OCI-M2 (cell line): ENCODE measurements around the gene XIRP1.
"Not testable (repeated sequence)": the region's sequence is repeated elsewhere in the genome, so short reads cannot be mapped to it uniquely, and the experiment has no call there.

Experiments
- DNase-seq: peaks from one replicate; lab custom pipeline; 2025; ENCODE audit not compliant: unreplicated experiment; lab: John Stamatoyannopoulos, UW

Gene XIRP1

GRCh38 chr3:39185959-39186691, 6.3 kb downstream of the XIRP1 start:
- no peak for DNase-seq

DNA sequence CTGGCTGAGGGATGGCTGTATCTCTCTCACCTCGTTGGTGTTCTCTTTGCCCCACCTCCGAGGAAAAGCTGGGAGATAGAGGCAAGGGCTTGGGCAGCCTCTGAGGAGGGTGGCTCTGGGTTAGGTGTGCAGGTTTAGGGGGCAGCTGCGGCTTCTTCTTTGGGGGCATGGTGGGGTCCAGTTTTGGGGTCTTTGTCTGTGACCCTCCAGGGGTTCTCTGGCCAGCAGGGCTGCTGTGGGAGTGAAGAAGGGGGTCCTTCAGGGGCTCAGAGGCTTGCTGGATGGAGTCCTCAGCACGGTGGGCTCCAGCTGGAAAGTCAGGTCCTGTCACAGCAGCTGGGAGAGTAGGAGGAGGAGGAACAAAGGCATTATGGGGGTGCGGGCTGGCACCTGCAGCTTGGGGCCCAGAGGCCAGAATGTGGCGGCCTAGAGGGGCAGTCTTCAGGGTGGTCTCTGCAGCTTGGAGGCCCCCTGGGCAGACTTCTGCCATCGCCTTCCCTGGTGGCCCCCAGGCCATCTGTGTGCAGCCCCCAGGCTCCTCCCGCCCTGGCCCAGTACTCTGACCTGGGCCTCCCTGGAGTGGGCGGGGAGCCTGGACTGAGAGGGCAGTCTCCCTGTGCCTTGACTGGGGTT, 7.0 kb downstream of the XIRP1 start:
- DNase-seq = no peak

DNA sequence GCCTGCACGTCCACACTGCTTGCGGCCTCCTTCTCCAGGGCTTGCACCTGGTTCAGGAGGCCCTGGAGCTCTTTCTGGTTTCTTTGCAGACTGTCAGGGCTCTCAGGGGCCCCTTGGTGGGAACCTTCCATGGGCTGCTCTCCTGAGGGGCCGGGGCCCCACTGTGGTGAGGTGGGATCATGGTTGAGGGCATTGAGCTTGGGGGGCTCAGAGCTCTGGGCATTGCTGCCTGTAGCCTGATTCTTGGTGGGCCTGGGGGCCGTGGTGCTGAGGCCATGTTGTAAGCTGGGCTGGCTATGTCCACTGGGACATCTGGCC, 7.5 kb downstream of the XIRP1 start:
- no peak for DNase-seq

DNA sequence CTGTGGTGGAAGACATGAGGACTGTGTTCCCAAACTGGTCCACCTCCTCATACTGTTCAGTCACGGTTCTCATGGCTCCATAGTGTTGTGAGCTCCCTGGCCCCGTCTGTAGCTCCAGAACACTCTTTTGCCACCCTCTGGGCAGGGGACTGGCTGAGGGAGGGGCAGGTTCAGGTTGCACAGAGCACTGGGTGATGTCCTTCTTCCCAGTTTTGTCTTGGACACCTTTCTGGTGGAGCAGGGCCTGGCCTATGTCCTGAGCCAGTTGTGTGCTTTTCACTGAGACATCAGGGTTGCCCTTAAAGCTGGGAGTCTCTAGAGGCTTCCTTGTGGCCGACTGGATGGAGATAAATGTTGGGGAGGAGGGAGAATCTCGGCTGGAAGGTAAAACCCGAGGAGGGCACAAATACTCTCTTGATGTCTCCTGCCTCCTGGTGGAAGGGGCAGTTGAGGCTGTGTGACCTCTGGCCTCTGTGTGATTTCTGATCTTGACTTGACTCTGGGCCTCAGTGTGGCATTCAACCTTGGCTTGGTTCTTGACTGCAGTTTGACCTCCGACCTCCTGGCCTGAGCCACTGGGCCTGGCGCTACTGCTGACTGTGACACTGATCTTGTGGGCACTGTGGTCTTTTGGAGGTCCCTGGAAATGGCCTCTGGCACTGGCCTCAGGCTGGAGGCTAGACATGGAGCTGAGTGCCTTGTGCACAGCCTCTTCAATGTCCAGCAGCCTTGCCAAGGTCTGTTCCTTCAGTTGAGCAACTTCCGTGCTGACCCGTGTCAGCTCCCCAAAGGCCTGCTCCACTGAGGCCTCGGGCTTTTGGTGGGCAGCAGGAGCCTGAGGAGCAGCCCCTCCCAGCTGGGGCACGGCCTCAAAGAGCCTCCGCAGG, 8.1 kb downstream of the XIRP1 start:
- DNase-seq = no peak

DNA sequence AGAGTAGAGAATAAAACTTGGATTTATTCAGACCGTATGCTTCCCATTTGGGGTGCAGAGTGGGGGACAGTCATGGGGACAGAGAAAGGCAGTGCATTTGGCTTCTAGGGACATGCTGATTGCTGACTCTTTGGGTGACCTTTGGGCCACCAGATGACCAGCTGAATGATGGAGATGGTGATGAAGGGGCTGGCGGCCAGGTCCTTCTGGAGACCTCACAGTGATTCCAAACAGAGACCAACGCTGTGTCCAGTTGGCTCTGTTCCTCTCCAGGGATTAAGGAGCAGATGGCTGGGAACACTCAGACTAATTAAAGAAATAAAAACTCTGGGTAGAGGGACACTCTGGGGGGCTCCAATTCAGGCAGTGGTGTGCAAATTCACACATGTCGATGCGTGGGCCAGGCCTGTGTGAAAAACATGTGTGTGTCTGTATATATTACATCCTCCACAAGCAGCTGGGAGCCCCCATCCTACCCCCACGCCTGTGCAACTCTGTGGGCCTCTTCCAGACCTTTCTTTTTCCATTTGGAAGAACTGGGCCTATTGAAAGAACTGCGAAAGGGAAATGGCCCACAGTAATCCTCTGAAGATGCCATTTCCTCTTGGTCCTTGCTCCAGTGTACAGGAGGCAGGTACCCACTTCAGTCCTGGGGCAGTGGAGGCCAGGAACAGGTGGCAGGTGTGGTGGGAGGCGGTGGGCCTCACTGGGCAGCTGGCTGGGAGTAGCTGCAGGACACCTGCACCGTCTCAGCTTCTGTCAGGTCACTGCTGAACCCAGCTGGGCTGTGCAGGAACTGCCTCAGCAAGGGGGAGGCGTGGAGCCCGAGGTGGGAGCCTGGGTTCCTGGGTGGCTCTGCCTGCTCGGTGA, 8.9 kb downstream of the XIRP1 start:
- no peak for DNase-seq

GRCh38 chr3:39181408-39182335, 10.7 kb downstream of the XIRP1 start:
- no peak for DNase-seq

- no peak for DNase-seq
Measured at GRCh38 chr3:39180546-39181346, 11.6 kb downstream of the XIRP1 start.

GRCh38 chr3:39180183-39180545, 12.2 kb downstream of the XIRP1 start:
- DNase-seq = no peak

DNA sequence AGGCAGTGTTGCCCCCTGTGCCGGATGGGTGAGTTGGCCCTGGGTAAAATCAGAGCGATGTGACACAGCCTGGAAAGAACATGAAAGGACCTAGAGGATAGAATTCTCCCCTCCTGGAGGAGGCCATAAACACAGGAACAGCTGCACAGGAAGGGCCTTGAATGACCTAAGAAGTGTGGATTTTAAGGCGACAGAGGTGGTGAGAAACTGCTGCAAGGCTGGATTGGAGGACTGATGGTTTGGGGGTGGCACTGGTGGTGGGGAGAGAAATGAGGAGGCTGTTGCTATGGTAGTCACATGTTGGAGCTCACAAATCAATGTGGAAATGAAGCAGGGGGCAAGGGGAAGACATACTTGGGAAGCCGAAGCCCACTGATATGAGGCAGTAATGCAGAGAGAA, 13.8 kb downstream of the XIRP1 start:
- no peak for DNase-seq

- no peak for DNase-seq
Measured at GRCh38 chr3:39177708-39178332, 14.6 kb downstream of the XIRP1 start.

DNA sequence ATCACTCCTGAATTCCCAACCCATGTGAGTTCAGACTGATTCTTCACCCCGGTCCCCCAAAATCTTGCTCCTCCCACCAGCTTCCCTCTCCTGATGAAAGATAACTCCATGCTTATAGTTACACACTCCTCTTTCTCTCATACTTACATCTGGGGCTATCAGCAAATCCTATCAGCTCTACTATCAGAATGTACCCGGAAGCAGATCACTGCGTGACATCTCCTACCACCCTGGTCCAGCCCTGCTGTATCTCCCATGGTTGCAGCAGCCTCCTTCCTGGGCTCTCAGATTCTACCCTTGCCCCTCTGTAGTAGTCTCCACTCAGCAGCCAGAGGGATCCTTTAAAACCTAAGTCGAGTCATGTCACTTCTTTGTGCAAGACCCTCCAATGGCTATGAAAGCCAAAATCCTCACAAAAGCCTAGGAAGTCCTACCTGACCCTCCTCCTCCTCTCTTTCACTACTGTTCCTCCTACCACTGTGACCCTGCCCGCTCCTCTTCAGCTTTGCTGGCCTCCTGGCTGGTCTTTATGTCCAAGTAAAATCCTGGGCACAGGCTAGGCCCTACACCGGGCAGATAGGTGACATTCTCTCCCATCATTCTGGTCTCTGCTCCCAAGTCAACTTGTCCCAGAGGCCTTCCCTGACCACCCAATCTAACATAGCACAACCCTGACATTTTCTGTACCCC, 16.2 kb downstream of the XIRP1 start:
- no peak for DNase-seq

DNA sequence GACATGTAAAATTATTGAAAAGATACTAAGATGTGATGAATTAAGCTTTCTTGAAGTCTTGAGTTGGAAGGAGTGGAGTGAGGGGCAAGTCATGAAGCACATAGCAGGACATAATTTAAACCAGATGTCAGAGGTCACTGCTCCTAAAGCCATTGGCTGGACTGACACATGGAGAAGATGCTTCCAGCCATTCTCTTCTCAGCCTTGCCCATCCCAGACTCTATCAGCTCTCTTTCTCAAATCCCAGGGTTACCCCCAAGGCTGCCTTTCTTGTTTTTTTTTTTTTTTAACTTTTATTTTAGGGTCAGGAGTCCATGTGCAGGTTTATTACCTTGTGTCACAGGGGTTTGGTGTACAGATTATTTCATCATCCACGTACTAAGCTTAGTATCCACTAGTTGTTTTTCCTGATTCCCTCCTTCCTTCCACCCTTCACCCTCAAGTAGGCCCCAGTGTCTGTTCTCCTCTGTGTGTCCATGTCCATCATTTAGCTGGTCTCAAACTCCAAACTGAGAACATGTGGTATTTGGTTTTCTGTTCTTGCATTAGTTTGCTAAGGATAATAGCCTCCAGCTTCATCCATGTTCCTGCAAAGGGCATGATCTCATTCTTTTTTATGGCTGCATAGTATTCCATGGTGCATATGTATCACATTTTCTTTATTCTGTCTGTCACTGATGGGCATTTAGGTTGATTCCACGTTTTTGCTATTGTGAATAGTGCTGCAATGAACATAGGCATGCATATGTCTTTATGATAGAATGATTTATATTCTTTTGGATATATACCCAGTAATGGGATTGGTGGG, 18.9 kb downstream of the XIRP1 start:
- no peak for DNase-seq

GRCh38 chr3:39171860-39172259, 20.5 kb downstream of the XIRP1 start:
- no peak for DNase-seq

DNA sequence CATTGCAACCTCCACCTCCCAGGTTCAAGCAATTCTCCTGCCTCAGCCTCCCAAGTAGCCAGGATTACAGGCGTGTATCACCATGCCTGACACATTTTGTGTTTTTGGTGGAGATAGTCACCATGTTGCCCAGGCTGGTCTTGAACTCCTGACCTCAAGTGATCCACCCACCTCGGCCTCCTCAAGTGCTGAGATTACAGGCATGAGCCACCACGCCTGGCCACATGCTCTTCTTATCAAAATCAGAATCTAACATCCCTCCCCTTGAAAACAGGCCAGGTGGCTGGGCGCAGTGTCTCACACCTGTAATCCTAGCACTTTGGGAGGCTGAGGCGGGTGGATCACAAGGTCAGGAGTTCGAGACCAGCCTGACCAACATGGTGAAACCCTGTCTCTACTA, 21.5 kb downstream of the XIRP1 start:
- not testable (repeated sequence) for DNase-seq

DNA sequence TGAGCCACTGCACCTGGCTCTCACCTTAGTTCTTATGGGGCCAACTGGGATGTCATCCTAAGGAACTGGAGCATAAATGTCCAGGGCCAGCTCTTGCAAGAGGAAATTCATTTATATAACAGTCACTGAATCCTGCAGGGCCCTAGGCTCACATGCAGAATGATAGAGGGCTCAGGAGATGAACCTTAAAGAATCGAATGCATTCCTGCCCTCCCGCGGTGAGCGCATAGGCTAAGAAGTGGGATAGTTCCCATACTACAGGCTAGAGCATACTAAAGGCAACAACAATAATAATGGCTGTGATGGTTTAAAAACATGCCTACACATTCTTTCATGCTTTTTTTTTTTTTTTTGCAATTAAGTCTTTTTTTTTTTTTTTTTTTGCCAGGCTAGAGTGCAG, 21.9 kb downstream of the XIRP1 start:
- DNase-seq = no peak

DNA sequence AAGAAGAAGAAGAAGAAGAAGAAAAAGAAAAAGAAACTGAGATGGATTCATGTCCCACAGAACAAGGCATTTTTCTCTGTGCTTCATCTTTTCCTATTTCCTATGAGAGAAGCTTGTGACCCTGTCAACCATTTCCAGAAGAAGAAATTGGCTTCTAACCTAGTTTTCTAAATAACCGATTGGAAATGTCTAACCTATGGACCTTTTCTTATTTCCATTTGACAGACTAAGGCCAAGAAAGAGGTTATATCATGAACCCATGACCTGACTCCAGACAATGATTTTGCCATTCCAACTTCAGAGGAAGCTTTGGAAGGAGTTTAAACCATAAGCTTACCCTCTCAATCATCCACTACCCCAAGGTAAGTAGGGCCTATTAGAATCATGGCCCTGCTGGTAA, 22.7 kb downstream of the XIRP1 start:
- DNase-seq = no peak

- DNase-seq = no peak
Measured at GRCh38 chr3:39168156-39168780, 24.1 kb downstream of the XIRP1 start.
